GM23338 (cell line): ENCODE results near the gene HCN2.

Source experiments
- CTCF ChIP-seq, 2 experiments: fragments of 200-600 bp in 1 of 2; sonication (generic) in 1 of 2; conservative IDR thresholded peaks; 2 replicates each; pipeline versions ENCODE4 v1.5.1 to v1.6.1; 2016 to 2017; ENCODE audit warnings: antibody characterized with exemption in 2 of 2, low read depth in 2 of 2, mild to moderate bottlenecking in 2 of 2, moderate library complexity in 1 of 2
- EZH2 ChIP-seq: fragments of 200-600 bp; sonication (generic); IDR thresholded peaks from one replicate; pipeline ENCODE4 v1.8.0; 2017; ENCODE audit warnings: antibody characterized with exemption, mild to moderate bottlenecking, low read depth; ENCODE audit not compliant: unreplicated experiment
- JUNB ChIP-seq: IDR thresholded peaks from one replicate; pipeline ENCODE4 v1.6.1; 2016; ENCODE audit warnings: antibody characterized with exemption; ENCODE audit not compliant: unreplicated experiment
- POLR2AphosphoS5 ChIP-seq: IDR thresholded peaks from 2 replicates; pipeline ENCODE4 v1.6.1; 2016; ENCODE audit warnings: antibody characterized with exemption, low read depth

GRCh38 chr19:648904-649801, 59.5 kb downstream of the HCN2 start:
- TF ChIP-seq CTCF (conservative IDR thresholded peaks at IDR 0.05; ENCODE audit: low read depth in 2 of 2) (no peak), EZH2 (no peak), POLR2AphosphoS5 (no peak), JUNB (no peak)
